Hepatocyte (in vitro differentiated cells): ENCODE results near the gene RTP1. TPM values are rescaled to one million over a fixed set of nuclear protein-coding genes. Genes with fewer than 3 reads are reported as not detected.

Source experiments
- DNase-seq: peaks from one replicate; pipeline ENCODE4 v3.0.0-alpha.2; 2016; ENCODE audit warnings: low spot score
- H2AFZ ChIP-seq: fragments of 200-600 bp; sonication (generic); 2 replicates; pipeline ENCODE4 v1.6.0; 2016; ENCODE audit warnings: antibody characterized with exemption, mild to moderate bottlenecking
- H3K27ac ChIP-seq: fragments of 200-600 bp; sonication (generic); 2 replicates; pipeline ENCODE4 v1.5.1; 2016; ENCODE audit warnings: mild to moderate bottlenecking
- H3K27me3 ChIP-seq: fragments of 200-600 bp; sonication (generic); 2 replicates; pipeline ENCODE4 v1.6.1; 2016
- H3K36me3 ChIP-seq: fragments of 200-600 bp; sonication (generic); replicated peaks from 2 replicates; pipeline ENCODE4 v1.5.1; 2016; ENCODE audit warnings: low read depth; ENCODE audit not compliant: insufficient read depth
- H3K4me1 ChIP-seq: fragments of 200-600 bp; sonication (generic); 2 replicates; pipeline ENCODE4 v1.5.1; 2016; ENCODE audit warnings: mild to moderate bottlenecking, moderate library complexity; ENCODE audit not compliant: insufficient read depth
- H3K4me2 ChIP-seq: fragments of 200-600 bp; sonication (generic); 2 replicates; pipeline ENCODE4 v1.6.0; 2016
- H3K4me3 ChIP-seq: fragments of 200-600 bp; sonication (generic); 2 replicates; pipeline ENCODE4 v1.5.1; 2016; ENCODE audit warnings: mild to moderate bottlenecking
- H3K79me2 ChIP-seq: fragments of 200-600 bp; sonication (generic); 2 replicates; pipeline ENCODE4 v1.6.0; 2017; ENCODE audit warnings: mild to moderate bottlenecking
- H3K9me2 ChIP-seq: fragments of 200-600 bp; sonication (generic); replicated peaks from 2 replicates; pipeline ENCODE4 v1.6.0; 2017; ENCODE audit warnings: mild to moderate bottlenecking; ENCODE audit not compliant: insufficient read depth
- H3K9me3 ChIP-seq: fragments of 200-600 bp; sonication (generic); 2 replicates; pipeline ENCODE4 v1.5.1; 2016; ENCODE audit warnings: low read depth, mild to moderate bottlenecking
- H4K20me1 ChIP-seq: fragments of 200-600 bp; sonication (generic); 2 replicates; pipeline ENCODE4 v1.6.0; 2016; ENCODE audit warnings: mild to moderate bottlenecking; ENCODE audit not compliant: insufficient read depth, poor library complexity, severe bottlenecking
- EZH2 ChIP-seq: fragments of 200-600 bp; sonication (generic); IDR thresholded peaks from 2 replicates; pipeline ENCODE4 v1.6.1; 2016; ENCODE audit warnings: antibody characterized with exemption, mild to moderate bottlenecking, borderline replicate concordance
- EZH2phosphoT487 ChIP-seq: fragments of 200-600 bp; sonication (generic); IDR thresholded peaks from one replicate; pipeline ENCODE4 v1.6.1; 2018; ENCODE audit warnings: antibody characterized with exemption, mild to moderate bottlenecking, low read depth, moderate library complexity; ENCODE audit not compliant: unreplicated experiment, severe bottlenecking
- WGBS: methylation state at CpG from one replicate; pipeline ENCODE4 v1.1.6; 2016; ENCODE audit warnings: low lambda C conversion rate; ENCODE audit errors: missing lambda C conversion rate; 5-methylcytosine and 5-hydroxymethylcytosine counted together
- polyA plus RNA-seq: library from polyadenylated mRNA; unstranded; fragments of >200 nt; fragmentation: Nextera tagmentation; extraction: Ambion mirVana; gene quantifications from 2 replicates; pipeline ENCODE4 v1.2.1, GENCODE V29; 2016
- total RNA-seq: library from RNA; depleted of rRNA; stranded (reverse); fragments of >200 nt; gene quantifications from 2 replicates; pipeline ENCODE4 v1.2.3, GENCODE V29; 2014
- TF ChIP-seq, protein P1 (sequence below): fragments of 200-600 bp; sonication (generic); IDR thresholded peaks from 2 replicates; pipeline ENCODE4 v1.5.1; 2016; ENCODE audit warnings: antibody characterized with exemption, mild to moderate bottlenecking; ENCODE audit not compliant: poor library complexity

The RTP1 gene
- total and polyA plus RNA-seq, 2 experiments from 2014 or later: not detected

DNA sequence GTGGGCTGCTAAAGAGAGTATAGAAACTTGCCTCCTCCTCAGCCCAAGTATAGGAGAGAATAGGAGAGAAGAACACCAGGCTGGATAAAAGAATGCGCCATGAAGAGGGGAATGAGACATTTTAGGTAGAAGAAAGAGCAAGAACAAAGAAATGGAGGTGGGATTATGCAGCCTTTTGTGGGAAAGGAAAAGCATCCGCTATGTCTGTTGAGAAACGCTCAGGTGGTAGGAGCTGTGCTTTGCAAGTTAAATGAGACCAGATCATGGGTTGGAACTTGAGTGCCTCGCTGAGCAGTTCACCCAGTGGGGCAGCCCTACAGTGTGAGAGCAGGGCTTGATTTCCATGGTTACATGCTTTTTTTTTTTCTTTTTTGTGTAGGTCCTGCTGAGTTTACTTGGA lies 11.5 kb upstream of the RTP1 start:
- no peaks in the 10 kb centered on the region for H3K9me3 ChIP-seq
- H3K9me2 ChIP-seq: no peaks in the 10 kb centered on the region
- H3K4me2 ChIP-seq: no peak overlapping the region
- no peaks in the 10 kb centered on the region for H3K79me2 ChIP-seq
- H4K20me1 ChIP-seq: no peaks in the 10 kb centered on the region
- no peak for DNase-seq
- no peak overlapping the region for H2AFZ ChIP-seq
- H3K4me3 ChIP-seq: no peak overlapping the region
- H3K27ac ChIP-seq: peak overlapping the region; percentile 71
- WGBS: 81% methylated on average over 4 of the region's 4 CpGs
- no peaks in the 10 kb centered on the region for H3K36me3 ChIP-seq
- no peak for TF ChIP-seq EZH2phosphoT487
- TF ChIP-seq EZH2: no peak
- TF ChIP-seq, protein P1, sequence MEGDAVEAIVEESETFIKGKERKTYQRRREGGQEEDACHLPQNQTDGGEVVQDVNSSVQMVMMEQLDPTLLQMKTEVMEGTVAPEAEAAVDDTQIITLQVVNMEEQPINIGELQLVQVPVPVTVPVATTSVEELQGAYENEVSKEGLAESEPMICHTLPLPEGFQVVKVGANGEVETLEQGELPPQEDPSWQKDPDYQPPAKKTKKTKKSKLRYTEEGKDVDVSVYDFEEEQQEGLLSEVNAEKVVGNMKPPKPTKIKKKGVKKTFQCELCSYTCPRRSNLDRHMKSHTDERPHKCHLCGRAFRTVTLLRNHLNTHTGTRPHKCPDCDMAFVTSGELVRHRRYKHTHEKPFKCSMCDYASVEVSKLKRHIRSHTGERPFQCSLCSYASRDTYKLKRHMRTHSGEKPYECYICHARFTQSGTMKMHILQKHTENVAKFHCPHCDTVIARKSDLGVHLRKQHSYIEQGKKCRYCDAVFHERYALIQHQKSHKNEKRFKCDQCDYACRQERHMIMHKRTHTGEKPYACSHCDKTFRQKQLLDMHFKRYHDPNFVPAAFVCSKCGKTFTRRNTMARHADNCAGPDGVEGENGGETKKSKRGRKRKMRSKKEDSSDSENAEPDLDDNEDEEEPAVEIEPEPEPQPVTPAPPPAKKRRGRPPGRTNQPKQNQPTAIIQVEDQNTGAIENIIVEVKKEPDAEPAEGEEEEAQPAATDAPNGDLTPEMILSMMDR: no peak
- H3K27me3 ChIP-seq: no peaks in the 10 kb centered on the region
- peaks cover 13% of the 10 kb centered on the region for H3K4me1 ChIP-seq

DNA sequence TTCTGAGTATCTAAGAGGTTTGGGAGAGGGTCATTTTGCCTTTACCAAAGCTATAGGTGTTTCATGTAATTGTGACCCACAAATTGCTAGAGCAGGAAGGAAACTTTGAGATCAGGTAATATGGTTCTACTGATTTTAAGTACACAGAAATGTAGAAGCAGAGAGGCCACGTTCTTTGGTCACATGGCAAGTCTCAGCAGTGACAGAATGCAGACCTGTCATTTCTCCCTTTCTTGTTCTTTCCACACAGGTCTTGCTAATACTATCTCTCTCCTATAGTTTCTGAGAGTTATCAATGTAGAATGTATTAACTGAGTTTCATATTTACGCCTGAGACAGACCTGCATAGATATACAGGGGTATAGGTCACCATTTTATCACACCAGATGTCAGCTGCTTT lies 10.9 kb upstream of the RTP1 start:
- no peaks in the 10 kb centered on the region for H3K27me3 ChIP-seq
- no peak overlapping the region for H3K4me3 ChIP-seq
- H3K4me2 ChIP-seq: no peak overlapping the region
- H3K27ac ChIP-seq: peak overlapping the region; percentile 71
- no peak for DNase-seq
- H3K79me2 ChIP-seq: no peaks in the 10 kb centered on the region
- H3K36me3 ChIP-seq: no peaks in the 10 kb centered on the region
- peaks cover 13% of the 10 kb centered on the region for H3K4me1 ChIP-seq
- H3K9me3 ChIP-seq: no peaks in the 10 kb centered on the region
- no peaks in the 10 kb centered on the region for H3K9me2 ChIP-seq
- H2AFZ ChIP-seq: no peak overlapping the region
- WGBS: 60% methylated on average over 2 of the region's 2 CpGs
- TF ChIP-seq EZH2 (no peak), EZH2phosphoT487 (no peak)
- TF ChIP-seq, protein P1: no peak
- H4K20me1 ChIP-seq: no peaks in the 10 kb centered on the region

DNA sequence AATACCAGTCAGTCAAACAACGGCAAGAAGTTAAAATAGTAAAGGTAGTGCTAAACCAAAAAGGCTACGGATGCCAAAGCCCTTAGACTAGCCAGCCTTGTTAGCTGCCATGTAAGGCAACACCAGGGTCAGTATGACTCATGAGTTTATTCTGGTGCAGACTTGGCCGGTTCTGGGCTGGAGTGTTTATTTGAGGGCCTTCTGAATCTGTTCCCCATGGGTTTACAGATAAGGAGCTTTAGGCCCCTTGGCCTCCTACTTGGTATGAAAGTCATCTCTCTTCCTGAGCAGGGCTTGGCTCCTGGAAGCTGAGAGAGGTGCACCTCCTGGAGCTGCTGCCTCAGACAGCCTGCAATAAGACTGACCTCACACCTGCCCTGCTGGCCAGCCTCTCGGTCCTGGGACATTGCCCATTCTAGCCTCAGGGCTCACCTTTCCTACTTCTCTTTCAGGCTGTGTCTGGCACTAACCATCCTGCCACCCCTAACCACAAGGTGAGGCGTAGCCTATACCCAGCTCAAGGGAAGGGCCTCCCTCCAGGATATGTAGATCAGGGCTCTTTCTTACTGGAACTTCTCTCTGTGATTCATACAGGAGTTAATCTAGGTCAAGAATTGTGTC lies 10.4 kb upstream of the RTP1 start:
- peak; percentile 57 for DNase-seq
- Histone ChIP-seq H3K4me2 (peak overlapping the region; percentile 49), H4K20me1 (no peaks in the 10 kb centered on the region), H2AFZ (no peak overlapping the region), H3K27me3 (no peaks in the 10 kb centered on the region), H3K27ac (peak overlapping the region; percentile 71), H3K9me3 (no peaks in the 10 kb centered on the region), H3K36me3 (no peaks in the 10 kb centered on the region), H3K4me1 (peaks cover 13% of the 10 kb centered on the region), H3K9me2 (no peaks in the 10 kb centered on the region), H3K4me3 (no peak overlapping the region), H3K79me2 (no peaks in the 10 kb centered on the region)
- WGBS: 45% methylated on average over 5 of the region's 5 CpGs
- TF ChIP-seq, protein P1: no peak
- TF ChIP-seq EZH2: no peak
- TF ChIP-seq EZH2phosphoT487: no peak

DNA sequence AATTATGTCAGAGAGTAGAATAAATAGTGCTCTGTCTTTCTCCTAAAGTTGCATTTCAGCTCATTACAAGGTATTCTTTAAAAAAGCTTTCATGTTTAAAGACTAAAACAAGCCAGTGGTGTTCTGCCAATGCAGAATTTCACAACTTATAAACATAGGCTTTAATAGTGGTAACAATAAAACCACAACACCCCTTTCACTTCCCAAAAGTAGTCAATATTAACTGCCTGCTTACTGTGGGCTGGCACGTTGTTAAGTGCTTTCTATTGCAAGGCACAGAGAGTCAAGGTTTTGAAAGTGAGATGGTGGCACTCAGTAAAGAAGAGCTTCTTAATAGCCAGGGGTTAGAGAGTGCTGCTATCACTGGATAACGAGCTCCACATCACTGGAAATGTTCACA lies 8.4 kb upstream of the RTP1 start:
- no peak for DNase-seq
- Histone ChIP-seq H3K27ac (no peak overlapping the region), H3K9me2 (no peaks in the 10 kb centered on the region), H4K20me1 (no peaks in the 10 kb centered on the region), H3K4me2 (no peak overlapping the region), H3K4me1 (peaks cover 9% of the 10 kb centered on the region), H3K79me2 (no peaks in the 10 kb centered on the region), H3K4me3 (no peak overlapping the region), H2AFZ (no peak overlapping the region), H3K27me3 (no peaks in the 10 kb centered on the region), H3K9me3 (no peaks in the 10 kb centered on the region), H3K36me3 (no peaks in the 10 kb centered on the region)
- TF ChIP-seq EZH2 (no peak), EZH2phosphoT487 (no peak)
- TF ChIP-seq, protein P1: no peak
- 57% methylated on average over 2 of the region's 2 CpGs for WGBS
